OCI-LY1 (cell line): ENCODE results near the gene TBRG4.

Experiments
- H2AFZ ChIP-seq: fragments of 200-600 bp; sonication (generic), shearing (Covaris generic); 2 replicates; pipeline ENCODE4 v1.6.0; 2014; ENCODE audit warnings: antibody characterized with exemption, mild to moderate bottlenecking, low read length
- H3F3A ChIP-seq: fragments of 200-600 bp; sonication (generic), shearing (Covaris generic); 2 replicates; pipeline ENCODE4 v1.6.0; 2014; ENCODE audit warnings: mild to moderate bottlenecking, antibody characterized with exemption, low read length, moderate library complexity; ENCODE audit not compliant: insufficient read depth
- H3K27ac ChIP-seq: fragments of 200-600 bp; sonication (generic); 2 replicates; pipeline ENCODE4 v1.5.1; 2014; ENCODE audit warnings: low read length, mixed run types, mild to moderate bottlenecking, low read depth; ENCODE audit not compliant: poor library complexity, severe bottlenecking
- H3K27me3 ChIP-seq: fragments of 200-600 bp; sonication (generic); 2 replicates; pipeline ENCODE4 v1.6.0; 2014; ENCODE audit warnings: antibody characterized with exemption, mild to moderate bottlenecking, low read length, moderate library complexity; ENCODE audit not compliant: insufficient read depth
- H3K36me3 ChIP-seq: fragments of 200-600 bp; sonication (generic); 2 replicates; pipeline ENCODE4 v1.6.1; 2014; ENCODE audit warnings: mild to moderate bottlenecking, antibody characterized with exemption, low read length, moderate library complexity, mixed read lengths; ENCODE audit not compliant: insufficient read depth
- H3K4me1 ChIP-seq: fragments of 200-600 bp; sonication (generic); 2 replicates; pipeline ENCODE4 v1.5.1; 2014; ENCODE audit warnings: mild to moderate bottlenecking, low read length, moderate library complexity; ENCODE audit not compliant: insufficient read depth, severe bottlenecking
- H3K4me2 ChIP-seq: fragments of 200-600 bp; sonication (generic), shearing (Covaris generic); 2 replicates; pipeline ENCODE4 v1.6.1; 2014; ENCODE audit warnings: low read length
- H3K4me3 ChIP-seq: fragments of 200-600 bp; sonication (generic); 2 replicates; pipeline ENCODE4 v1.5.1; 2014; ENCODE audit warnings: low read length, low read depth, mild to moderate bottlenecking, mixed read lengths; ENCODE audit not compliant: poor library complexity, severe bottlenecking
- H3K79me2 ChIP-seq: fragments of 200-600 bp; shearing (Covaris generic); 2 replicates; pipeline ENCODE4 v1.6.1; 2016; ENCODE audit warnings: mixed run types, low read length, mixed read lengths; ENCODE audit not compliant: insufficient read depth
- H3K9ac ChIP-seq: fragments of 200-600 bp; sonication (generic), shearing (Covaris generic); 2 replicates; pipeline ENCODE4 v1.6.1; 2014; ENCODE audit warnings: mild to moderate bottlenecking, low read length, mixed read lengths
- H3K9me2 ChIP-seq: fragments of 200-600 bp; sonication (generic), shearing (Covaris generic); 2 replicates; pipeline ENCODE4 v1.6.1; 2014; ENCODE audit warnings: low read depth, mild to moderate bottlenecking, low read length, mixed read lengths
- H3K9me3 ChIP-seq: fragments of 200-600 bp; shearing (Covaris generic); 2 replicates; pipeline ENCODE4 v1.6.1; 2014; ENCODE audit warnings: low read length, mixed read lengths
- H4K20me1 ChIP-seq: fragments of 200-600 bp; sonication (generic), shearing (Covaris generic); 2 replicates; pipeline ENCODE4 v1.6.0; 2016; ENCODE audit warnings: mild to moderate bottlenecking, low read length; ENCODE audit not compliant: insufficient read depth
- EZH2 ChIP-seq: fragments of 200-600 bp; sonication (generic), shearing (Covaris generic); IDR thresholded peaks from 2 replicates; pipeline ENCODE4 v1.8.0; 2017; ENCODE audit warnings: borderline replicate concordance, mixed run types, mild to moderate bottlenecking, antibody characterized with exemption, low read length, moderate library complexity, mixed read lengths
- TF ChIP-seq, protein P1 (sequence below): fragments of 200-600 bp; sonication (generic), shearing (Covaris generic); IDR thresholded peaks from 2 replicates; pipeline ENCODE4 v1.5.1; 2017; ENCODE audit warnings: mild to moderate bottlenecking, antibody characterized with exemption, low read length, moderate library complexity, mixed read lengths

The TBRG4 gene

DNA sequence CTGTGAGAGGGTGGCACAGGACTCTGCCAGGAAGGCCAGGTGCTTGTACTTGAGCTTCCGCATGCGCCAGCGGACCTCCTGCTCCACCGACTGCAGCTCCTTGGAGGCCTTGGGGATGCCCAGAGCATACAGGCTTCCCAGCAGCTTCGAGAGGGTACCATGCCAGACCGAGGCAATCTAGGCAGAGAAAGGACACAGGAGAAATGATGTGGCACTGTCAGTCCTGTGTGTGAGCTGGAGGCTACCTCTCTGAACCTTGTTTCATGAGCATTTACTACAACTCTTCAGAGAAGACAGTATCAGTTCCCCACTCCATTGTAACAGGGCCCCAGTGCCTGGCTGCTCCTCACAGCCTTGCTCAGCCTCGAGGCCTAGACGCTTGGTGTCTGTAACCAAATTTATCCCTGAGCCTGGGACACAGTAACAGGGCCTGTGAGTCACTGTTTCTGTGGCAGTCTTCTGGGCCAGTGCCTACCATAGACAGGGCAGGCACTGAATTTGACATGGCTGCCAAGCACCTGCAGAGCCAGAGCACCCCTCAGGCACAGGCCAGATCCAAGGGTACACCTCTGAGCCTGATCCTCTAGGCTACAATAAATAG lies 5.8 kb downstream of the TBRG4 start:
- no peaks in the 10 kb centered on the region for H3K9me3 ChIP-seq
- peaks cover 32% of the 10 kb centered on the region for H3K4me1 ChIP-seq
- no peak for TF ChIP-seq EZH2
- TF ChIP-seq, protein P1, sequence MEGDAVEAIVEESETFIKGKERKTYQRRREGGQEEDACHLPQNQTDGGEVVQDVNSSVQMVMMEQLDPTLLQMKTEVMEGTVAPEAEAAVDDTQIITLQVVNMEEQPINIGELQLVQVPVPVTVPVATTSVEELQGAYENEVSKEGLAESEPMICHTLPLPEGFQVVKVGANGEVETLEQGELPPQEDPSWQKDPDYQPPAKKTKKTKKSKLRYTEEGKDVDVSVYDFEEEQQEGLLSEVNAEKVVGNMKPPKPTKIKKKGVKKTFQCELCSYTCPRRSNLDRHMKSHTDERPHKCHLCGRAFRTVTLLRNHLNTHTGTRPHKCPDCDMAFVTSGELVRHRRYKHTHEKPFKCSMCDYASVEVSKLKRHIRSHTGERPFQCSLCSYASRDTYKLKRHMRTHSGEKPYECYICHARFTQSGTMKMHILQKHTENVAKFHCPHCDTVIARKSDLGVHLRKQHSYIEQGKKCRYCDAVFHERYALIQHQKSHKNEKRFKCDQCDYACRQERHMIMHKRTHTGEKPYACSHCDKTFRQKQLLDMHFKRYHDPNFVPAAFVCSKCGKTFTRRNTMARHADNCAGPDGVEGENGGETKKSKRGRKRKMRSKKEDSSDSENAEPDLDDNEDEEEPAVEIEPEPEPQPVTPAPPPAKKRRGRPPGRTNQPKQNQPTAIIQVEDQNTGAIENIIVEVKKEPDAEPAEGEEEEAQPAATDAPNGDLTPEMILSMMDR, result no peak
- H3K9ac ChIP-seq, result no peak overlapping the region
- H3K4me2 ChIP-seq, result no peak overlapping the region
- no peaks in the 10 kb centered on the region for H3K27me3 ChIP-seq
- H3K79me2 ChIP-seq, result peaks cover 39% of the 10 kb centered on the region
- no peaks in the 10 kb centered on the region for H3K9me2 ChIP-seq
- no peak overlapping the region for H2AFZ ChIP-seq
- H3F3A ChIP-seq, result no peaks in the 10 kb centered on the region
- H3K36me3 ChIP-seq, result peaks cover 93% of the 10 kb centered on the region
- H3K4me3 ChIP-seq, result no peak overlapping the region
- H4K20me1 ChIP-seq, result no peaks in the 10 kb centered on the region; the same call in 1 of the 2 replicates
- H3K27ac ChIP-seq, result no peak overlapping the region

DNA sequence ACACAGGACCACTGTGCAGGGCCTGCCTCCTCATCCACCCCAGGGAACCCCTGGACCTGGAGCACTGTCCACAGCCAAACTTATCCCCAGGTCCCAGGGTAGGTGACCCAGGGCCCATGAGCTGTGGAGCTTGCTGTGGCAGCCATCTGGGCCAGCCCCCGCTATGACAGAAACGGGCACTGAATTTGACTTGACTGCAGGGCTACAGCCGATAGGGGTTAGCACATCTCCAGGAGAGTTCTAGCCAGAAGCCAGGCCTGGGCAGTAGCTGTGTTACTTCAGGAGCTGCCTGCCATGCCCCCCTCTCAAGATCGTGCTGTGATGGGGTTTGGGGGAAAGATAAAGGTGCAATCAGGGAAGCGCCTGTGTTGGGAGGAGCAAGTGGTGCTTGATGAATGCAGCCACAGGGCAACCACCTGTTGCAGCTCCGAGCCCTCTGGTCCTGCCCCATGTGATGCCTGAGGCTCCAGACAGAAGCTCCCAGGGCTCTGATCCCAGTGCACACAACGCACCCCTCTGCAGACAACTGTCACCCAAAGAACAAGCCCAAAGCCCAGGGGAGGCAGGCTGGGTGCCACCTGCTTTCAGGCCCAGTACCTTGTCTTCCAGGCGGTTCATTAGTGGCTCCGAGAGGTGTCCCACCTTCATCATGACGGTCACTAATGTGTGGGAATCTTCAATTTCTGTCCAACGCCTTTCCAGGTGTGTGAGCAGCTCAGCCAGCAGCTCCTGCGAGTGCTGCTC lies 6.5 kb downstream of the TBRG4 start:
- no peaks in the 10 kb centered on the region for H3K9me3 ChIP-seq
- H3K79me2 ChIP-seq, result peaks cover 33% of the 10 kb centered on the region
- H3K9me2 ChIP-seq, result no peaks in the 10 kb centered on the region
- H3K4me3 ChIP-seq, result no peak overlapping the region
- TF ChIP-seq, protein P1, result no peak
- TF ChIP-seq EZH2, result no peak
- no peak overlapping the region for H3K9ac ChIP-seq
- H3K4me2 ChIP-seq, result no peak overlapping the region
- peaks cover 25% of the 10 kb centered on the region for H3K4me1 ChIP-seq
- H3F3A ChIP-seq, result no peaks in the 10 kb centered on the region
- H2AFZ ChIP-seq, result no peak overlapping the region
- H3K27me3 ChIP-seq, result no peaks in the 10 kb centered on the region
- H4K20me1 ChIP-seq, result no peaks in the 10 kb centered on the region; the same call in 1 of the 2 replicates
- no peak overlapping the region for H3K27ac ChIP-seq
- H3K36me3 ChIP-seq, result peaks cover 98% of the 10 kb centered on the region

DNA sequence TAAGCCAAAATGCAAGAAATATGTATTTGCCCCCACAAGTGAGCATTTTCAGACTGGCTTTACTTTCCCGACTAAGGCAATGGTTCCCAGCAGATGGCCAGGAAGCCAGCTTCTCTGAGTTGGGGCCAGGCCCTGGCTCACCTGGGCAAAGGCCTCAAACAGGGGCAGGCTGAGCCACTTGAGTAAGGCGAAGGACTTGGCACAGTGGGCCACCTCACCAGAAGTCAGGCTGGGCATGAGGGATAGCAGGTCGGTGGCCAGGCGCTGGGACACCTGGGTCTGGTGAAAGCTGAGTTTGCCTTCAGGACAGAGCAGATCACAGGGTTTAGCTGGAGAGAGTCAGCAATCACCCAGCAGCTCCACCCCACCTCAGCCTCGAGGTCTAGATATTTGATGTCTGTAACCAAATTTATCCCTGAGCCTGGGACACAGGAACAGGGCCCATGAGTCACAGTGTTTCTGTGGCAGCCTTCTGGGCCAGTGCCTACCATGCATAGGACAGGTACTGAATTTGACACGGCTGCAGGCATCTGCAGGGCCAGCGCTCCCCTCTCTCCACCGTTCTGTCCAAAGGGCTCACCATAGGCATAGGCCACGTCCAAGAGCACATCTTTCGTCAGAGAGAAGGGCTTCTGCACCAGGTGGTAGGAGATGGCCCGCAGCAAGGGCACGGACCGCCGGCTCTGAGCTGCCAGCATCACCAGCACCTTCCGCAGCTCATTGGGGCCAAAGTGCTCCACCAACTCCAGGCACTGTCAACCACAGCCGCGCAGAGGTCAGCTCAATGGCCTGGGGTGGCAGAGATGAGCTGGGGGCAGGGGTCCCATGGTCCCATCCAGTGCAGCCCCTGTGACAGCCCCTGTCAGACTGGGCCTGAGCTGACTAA lies 7.3 kb downstream of the TBRG4 start:
- Histone ChIP-seq H4K20me1 (no peaks in the 10 kb centered on the region; the same call in 1 of the 2 replicates), H3K27me3 (no peaks in the 10 kb centered on the region), H3F3A (no peaks in the 10 kb centered on the region), H3K9me2 (no peaks in the 10 kb centered on the region), H3K9ac (no peak overlapping the region), H3K4me3 (no peak overlapping the region), H2AFZ (no peak overlapping the region), H3K27ac (no peak overlapping the region), H3K36me3 (peaks cover 100% of the 10 kb centered on the region), H3K4me2 (no peak overlapping the region), H3K79me2 (peaks cover 24% of the 10 kb centered on the region), H3K9me3 (no peaks in the 10 kb centered on the region), H3K4me1 (peaks cover 17% of the 10 kb centered on the region)
- TF ChIP-seq EZH2, result no peak
- TF ChIP-seq, protein P1, result no peak
